NCI-H2107 treated with DMSO at 0.1 percent for 48 hours (cell line): ENCODE measurements around the gene HIVEP3.
A peak's percentile ranks its signal among the peaks of the same experiment; 100 is the strongest.

Source experiments
- DNase-seq: peaks from one replicate; lab custom pipeline; 2025; ENCODE audit not compliant: unreplicated experiment; lab: John Stamatoyannopoulos, UW

The HIVEP3 gene

GRCh38 chr1:41874903-41875411, 43.8 kb downstream of the HIVEP3 start:
- DNase-seq: no peak

- DNase-seq: no peak
Observed at GRCh38 chr1:41874151-41874719, 44.5 kb downstream of the HIVEP3 start.

GRCh38 chr1:41872074-41872473, 46.6 kb downstream of the HIVEP3 start:
- no peak for DNase-seq

- no peak for DNase-seq
Observed at GRCh38 chr1:41870076-41870562, 48.6 kb downstream of the HIVEP3 start.

GRCh38 chr1:41868241-41868998, 50.3 kb downstream of the HIVEP3 start:
- no peak for DNase-seq

GRCh38 chr1:41866285-41866684, 52.4 kb downstream of the HIVEP3 start:
- DNase-seq: no peak

GRCh38 chr1:41864471-41865040, 54.2 kb downstream of the HIVEP3 start:
- DNase-seq: no peak

GRCh38 chr1:41863718-41864117, 55.0 kb downstream of the HIVEP3 start:
- DNase-seq: no peak

GRCh38 chr1:41862384-41863221, 56.1 kb downstream of the HIVEP3 start:
- DNase-seq: peak; percentile 47

- DNase-seq: no peak
Observed at GRCh38 chr1:41861535-41862383, 57.0 kb downstream of the HIVEP3 start.

- DNase-seq: no peak
Observed at GRCh38 chr1:41860771-41861170, 58.0 kb downstream of the HIVEP3 start.

- DNase-seq: no peak
Observed at GRCh38 chr1:41860214-41860613, 58.5 kb downstream of the HIVEP3 start.

GRCh38 chr1:41859686-41860085, 59.0 kb downstream of the HIVEP3 start:
- no peak for DNase-seq

GRCh38 chr1:41856944-41857285, 61.8 kb downstream of the HIVEP3 start:
- DNase-seq: no peak

GRCh38 chr1:41856151-41856943, 62.4 kb downstream of the HIVEP3 start:
- no peak for DNase-seq

- no peak for DNase-seq
Observed at GRCh38 chr1:41855713-41856112, 63.0 kb downstream of the HIVEP3 start.

- DNase-seq: no peak
Observed at GRCh38 chr1:41853907-41854306, 64.8 kb downstream of the HIVEP3 start.

GRCh38 chr1:41852091-41852490, 66.6 kb downstream of the HIVEP3 start:
- DNase-seq: no peak

GRCh38 chr1:41851589-41851988, 67.1 kb downstream of the HIVEP3 start:
- DNase-seq: no peak

GRCh38 chr1:41850029-41850428, 68.7 kb downstream of the HIVEP3 start:
- peak; percentile 83 for DNase-seq
